HG02981 (cell line): ENCODE measurements around the gene ZNF786.
"Not testable (repeated sequence)": the region's sequence is repeated elsewhere in the genome, so short reads cannot be mapped to it uniquely, and the experiment has no call there.

Source experiments
- ATAC-seq: cut with Tn5 transposase; IDR thresholded peaks from one replicate; pipeline ENCODE4 v1.9.1; 2021; ENCODE audit warnings: mild to moderate bottlenecking, moderate library complexity; ENCODE audit not compliant: unreplicated experiment

ZNF786 gene

DNA sequence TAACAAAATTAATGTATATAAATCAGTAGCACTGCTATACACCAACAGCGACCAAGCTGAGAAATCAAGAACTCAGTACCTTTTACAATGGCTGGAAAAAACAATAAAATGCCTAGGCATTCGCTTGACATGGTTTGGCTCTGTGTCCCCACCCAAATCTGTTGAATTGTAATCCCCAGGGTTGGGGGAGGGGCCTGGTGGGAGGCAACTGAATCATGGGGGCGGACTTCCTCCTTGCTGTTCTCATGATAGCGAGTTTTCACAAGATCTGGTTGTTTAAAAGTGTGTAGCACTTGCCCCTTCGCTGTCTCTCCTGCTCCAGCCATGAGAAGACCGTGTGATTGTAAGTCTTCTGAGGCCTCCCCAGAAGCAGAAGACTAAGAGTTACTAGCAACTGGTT, 8.6 kb downstream of the ZNF786 start:
- no peak for ATAC-seq

DNA sequence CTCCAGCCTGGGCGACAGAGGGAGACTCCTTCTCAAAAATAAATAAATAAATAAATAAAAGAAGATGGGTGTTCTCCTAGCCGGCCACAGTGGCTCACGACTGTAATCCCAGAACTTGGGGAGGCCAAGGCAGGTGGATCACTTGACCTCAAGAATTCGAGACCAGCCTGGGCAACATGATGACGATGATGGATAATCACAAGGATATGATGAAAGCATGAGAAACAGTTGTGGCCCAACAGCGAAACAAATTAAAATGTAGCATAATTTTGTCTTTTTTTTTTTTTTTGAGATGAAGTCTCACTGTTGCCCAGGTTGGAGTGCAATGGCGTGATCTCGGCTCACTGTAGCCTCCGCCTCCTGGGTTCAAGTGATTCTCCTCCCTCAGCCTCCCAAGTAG, 12.9 kb downstream of the ZNF786 start:
- ATAC-seq, result no peak

DNA sequence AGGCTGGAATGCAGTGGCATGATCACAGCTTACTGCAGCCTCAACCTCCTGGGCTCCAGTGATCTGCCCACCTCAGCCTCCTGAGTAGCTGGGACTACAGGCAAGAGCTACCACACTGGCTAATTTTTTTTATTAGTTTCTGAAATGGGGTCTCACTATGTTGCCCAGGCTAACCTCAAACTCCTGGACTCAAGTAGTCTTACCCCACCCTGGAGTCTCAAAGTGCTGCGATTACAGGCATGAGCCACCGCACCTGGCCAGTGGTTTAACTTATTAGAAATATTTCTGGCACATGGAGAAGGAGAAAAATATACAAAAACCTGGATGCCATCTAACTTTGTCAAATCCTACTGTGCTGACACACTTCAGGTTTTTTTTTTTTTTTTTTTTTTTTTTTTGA, 15.2 kb downstream of the ZNF786 start:
- no peak for ATAC-seq

DNA sequence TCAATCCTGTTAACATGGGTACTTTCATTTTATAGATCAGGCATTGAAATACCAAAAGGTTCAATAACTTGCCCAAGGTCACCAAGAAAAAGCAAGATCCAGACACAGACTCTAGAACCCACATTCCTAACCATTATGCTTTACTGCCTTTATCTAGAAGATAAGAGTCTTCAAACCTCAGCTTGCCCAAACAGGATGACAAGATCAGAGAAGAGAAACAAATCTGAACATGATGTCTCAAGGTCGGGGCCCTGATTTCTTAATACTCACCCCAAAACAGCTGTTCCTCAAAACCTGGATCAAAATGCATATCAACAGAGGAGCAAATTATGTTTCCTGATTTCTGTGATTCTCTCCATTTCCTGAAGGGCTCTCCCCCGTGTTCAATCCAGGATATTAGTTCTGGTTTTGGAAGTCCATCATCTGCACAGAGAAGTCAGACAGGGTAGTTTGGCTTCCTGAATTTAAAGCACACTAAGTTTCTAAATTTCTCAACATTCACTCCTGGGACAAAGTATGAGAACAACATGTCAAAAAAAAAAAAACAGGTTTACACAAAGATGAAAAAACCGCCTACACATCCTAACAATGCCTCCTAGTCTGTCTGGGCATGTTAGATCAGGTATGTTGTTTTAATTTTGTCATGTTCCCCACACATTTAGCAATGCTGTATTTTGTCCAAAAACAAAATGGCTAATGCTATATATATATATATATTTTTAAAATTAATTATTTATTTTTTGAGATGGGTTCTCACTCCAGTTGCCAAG, 16.2 kb downstream of the ZNF786 start:
- no peak for ATAC-seq

DNA sequence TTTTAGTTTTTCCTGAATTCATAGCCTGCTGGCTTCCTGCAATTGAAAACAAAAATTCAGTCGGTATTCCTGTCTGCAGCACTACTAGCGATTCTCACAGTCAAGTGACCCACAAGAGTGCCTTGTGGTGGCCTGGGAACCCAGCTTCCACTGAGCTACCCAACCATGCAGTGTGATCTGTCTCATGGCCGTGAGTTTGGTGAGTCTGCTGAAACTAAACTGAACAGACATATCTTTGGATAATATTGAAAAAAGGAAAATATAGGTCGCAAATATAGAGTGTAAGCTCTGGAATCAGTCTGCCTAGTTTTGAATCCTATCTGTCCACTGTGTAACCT, 18.1 kb downstream of the ZNF786 start:
- no peak for ATAC-seq

DNA sequence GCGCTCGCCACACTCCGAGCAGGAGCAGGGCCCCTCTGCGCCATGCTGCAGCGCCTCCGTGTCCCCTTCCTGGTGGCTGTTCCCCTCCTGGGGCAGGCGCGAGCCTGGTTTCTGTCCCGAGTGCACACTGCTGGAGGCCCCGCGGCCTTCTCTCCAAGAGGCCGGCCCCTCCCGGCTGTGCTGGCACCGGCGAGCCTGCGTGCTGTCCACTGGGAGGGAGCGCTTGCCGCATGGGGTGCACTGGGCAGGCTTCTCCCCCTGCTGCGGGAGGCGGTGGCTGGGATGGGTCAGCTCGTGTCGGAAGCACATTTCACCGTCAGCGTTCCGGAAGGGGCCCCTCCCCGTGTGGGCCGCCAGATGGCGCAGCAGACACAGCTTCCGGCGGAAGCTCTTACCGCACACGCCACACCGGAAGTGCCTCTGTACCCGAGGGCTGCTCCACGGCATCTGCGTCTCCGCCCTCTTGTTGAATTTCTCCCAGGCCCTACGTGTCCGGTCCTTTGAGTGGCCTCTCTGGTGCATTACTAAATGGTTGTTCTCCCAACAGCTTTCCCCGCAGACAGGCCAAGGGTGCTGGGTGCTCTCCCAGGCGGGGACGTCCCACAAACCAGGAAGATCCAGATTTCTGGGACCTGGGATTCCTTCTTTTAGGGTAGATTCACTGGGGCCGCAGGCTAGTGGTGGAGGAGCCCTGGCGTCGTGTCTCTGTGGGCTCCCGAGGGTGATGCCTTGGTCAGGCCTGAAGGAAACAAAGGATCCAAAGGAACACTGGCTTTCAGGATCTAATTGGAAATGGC, 18.7 kb downstream of the ZNF786 start:
- no peak for ATAC-seq

DNA sequence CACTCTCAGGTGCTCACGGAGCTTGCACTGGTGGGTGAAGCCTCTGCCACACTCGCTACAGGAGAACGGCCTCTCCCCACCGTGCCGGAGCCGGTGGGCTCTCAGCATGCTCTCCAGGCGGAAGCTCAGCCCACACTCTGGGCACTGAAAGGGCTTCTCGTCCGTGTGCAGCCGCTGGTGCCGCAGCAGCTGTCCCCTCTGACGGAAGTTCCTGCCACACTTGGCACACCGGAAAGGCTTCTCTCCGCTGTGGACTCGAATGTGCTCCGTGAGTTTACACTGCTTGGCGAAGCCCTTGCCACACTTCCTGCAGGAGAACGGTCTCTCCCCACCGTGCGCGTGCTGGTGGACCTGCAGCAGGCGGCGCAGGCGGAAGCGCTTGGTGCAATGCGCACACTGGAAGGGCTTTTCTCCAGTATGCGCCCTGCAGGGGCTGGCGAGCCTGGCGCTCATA, 19.3 kb downstream of the ZNF786 start:
- no peak for ATAC-seq

DNA sequence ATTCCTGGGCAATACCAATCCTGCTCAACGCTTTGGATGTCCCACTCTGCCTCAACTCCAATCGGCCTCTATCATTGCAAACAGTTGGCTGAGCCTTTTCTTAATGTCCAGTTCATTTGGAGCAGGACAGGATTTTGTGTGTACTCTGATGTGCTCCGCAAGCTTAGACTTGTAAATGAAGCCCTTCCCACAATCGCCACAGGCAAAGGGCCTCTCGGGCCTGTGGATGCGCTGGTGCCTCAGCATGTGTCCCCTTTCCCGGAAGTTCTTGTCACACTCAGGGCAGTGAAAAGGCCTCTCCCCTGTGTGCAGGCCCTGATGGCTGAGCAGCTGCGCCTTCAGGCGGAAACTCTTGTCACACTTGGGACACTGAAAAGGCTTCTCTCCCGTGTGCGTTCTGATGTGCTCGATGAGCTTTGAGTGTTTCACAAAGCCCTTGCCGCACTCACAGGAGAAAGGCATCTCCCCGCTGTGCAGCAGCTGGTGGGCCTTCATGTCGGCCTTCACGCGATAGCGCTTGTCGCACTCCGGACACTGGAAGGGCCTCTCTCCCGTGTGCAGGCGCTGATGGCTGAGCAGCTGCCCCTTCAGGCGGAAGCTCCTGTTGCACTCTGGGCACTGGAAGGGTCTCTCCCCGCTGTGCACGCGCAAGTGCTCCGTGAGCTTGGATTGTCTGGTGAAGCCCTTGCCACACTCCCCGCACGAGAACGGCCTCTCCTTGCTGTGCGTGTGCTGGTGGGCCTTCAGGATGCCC, 20.0 kb downstream of the ZNF786 start:
- ATAC-seq, result no peak

DNA sequence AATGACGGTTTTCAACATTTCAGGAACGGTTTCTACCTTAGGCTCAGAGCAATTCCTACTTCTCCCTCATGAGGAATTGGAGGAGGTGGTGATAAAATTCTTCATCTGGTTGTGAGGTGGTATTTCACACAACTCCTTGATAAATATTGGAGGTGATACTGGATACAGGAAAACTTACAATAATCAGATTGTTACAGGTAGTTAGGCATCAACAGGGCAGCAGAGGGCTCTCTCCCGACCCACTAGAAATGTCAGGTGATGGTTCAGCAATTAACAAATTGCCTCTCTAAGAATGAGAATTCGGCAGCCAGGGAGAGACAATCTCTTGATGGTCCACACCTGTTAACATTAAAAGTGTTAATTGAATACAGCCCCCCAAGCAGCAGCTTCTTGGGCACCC, 22.6 kb downstream of the ZNF786 start:
- no peak for ATAC-seq

DNA sequence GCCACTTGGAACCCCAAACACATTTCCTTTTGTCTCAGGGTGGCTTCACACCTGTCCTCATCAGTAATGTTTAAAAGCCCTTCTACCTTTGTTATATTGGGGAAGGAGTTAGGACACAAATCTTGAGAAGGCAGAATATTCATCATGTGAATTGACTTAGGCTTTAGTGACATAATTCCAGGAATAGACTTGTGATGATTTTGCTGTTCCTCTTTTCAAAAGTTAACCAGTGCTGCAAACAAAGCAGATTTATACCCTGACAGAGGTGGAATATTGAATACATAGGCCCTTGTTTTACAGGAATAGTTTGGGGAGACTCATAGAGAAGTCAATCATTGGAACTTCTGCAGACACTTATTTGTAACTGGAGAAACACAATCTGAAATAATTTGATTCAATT, 27.0 kb downstream of the ZNF786 start:
- ATAC-seq, result no peak

DNA sequence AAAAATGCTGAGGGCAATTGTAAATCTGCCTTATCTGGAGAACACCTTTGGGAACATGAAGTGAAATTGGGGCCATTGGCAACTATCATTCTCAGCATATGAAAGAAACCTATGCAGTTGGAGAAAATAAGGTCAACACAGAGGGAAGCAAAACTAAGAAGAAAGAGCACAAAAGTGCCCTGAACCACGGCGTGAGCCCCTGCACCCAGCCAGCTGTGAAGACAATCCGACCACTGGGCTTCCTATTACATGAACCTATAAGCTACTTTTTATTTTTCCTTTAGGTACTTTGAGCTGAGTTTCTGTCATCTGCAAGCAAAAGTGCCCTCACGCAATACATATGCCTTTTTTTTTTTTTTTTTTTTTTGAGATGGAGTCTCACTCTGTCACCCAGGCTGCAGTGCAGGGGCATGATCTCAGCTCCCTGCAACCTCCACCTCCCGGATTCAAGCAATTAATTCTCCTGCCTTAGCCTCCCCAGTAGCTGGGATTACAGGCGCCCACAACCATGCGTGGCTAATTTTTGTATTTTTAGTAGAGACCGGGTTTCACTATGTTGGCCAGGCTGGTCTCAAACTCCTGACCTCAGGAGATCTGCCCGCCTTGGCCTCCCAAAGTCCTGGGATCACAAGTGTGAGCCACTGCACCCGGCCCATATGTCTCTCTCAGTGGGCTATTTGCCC, 28.2 kb downstream of the ZNF786 start:
- ATAC-seq, result not testable (repeated sequence)

DNA sequence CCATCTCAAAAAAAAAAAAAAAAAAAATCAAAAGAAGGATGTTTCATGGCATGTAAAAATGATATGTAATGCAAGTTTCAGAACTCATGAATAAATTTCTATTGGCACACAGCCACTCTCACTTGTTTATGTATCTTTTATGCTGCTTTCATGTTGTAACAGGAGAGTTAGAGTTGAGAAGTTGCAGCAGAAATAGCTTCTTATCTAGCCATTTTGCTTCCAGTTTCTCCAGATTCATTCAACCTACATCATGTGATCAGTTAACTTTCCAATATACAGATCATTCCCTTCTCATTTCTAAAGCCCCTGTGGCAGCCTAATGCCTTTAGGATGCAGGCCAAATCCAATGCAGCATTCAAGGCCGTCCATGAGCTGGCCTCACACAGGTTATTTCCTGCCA, 30.4 kb downstream of the ZNF786 start:
- no peak for ATAC-seq

DNA sequence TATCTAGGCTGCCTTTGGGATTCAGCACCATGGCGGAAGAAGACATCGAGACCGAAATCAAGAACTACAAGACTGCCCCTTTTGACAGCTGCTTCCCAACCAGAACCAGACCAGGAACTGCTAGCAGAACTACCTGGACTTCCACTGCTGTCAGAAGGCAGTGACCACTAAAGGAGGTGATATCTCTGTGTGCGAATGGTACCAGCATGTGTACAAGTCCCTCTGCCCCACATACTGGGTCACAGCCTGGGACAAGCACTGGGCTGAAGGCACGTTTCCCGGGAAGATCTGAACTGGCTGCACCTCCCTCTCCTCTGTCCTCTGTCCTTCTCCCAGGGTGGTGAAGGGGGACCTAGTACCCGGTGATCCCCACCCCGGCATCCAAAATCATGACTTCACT, 36.6 kb downstream of the ZNF786 start:
- ATAC-seq, result no peak

DNA sequence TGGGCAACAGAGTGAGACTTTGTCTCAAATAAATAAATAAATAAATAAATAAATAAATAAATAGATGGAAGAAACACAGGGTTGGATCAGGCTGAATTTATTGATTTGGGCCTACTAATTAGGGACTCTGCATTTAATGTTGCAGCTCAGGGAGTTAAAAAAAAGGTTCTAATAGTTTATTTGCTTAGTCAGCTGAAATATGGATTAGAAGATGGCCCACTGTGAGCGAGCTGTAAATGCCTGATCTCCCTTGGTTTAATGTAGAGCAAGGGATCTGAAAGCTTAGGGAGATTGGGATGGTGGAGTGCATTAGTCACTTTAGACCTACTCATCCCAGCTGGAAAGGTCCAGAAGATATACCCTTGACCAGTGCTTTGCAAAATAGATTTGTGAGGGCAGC, 37.1 kb downstream of the ZNF786 start:
- ATAC-seq, result no peak

DNA sequence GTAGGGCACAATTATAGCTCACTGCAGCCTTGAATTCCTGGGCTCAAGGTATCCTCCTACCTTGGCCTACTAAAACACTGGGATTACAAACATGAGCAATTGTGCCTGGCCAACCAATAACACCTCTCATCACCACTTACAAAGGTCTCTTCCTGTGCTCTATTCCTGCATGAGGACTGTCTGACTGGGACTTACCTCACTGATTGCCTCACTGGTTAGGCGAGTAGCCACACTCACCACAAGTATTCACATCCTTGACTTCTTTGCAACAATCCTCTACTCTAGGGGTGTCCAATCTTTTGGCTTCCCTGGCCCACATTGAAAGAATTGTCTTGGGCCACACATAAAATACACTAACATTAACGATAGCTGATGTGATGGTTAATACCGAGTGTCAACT, 39.6 kb downstream of the ZNF786 start:
- ATAC-seq, result no peak

DNA sequence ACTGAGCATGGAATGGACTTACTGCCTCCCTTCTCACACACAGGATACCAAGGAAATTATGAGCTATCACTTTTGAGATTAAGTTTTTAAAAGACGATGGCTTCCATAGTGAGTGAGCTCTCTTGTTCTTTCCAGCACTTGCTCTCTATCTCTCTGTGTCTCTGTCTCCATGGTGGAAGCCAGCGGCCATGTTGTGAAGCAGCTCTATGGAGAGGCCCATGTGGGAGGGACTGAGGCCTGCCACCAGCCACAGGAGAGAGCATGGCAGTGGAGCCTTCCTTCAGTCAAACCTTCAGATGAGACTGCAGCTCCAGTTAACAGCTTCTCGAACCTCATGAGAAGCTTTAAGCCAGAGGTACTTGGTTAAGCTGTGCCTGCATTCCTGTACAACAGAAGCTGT, 41.7 kb downstream of the ZNF786 start:
- no peak for ATAC-seq

DNA sequence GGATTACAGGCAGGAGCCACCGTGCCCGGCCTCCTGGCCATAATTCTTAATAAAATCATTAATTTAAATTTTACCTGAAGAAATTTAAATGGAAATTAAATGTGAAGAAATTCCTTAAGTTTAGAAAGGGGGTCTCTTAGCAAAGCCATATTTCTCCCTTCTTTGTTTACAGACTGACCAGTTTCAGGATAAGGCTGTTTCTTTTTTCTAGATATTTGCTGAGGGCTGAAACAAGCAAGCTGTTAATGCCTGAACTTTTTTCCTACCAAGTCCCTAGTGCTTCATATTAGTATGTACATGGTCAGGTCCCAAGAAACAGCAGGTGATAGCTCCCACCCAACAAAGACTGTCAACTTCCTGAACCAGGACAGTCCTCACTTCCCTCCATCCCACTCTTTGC, 44.1 kb downstream of the ZNF786 start:
- ATAC-seq, result no peak

DNA sequence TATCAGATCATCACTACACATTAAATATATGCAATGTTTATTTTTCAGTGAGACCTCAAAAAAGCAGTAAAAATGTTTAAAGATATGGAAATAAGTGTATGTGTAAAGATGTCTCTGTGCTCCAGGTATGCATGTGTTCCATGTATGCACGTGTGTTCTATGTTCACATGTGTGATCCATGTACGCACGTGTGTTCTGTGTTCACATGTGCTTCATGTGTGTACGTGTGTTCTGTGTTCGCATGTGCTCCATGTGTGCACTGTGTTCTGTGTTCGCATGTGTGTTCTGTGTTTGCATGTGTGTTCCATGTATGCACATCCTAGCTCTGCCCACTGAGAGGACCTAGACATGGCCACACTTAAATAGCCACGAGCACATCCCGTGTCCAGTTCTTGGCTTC, 46.6 kb downstream of the ZNF786 start:
- no peak for ATAC-seq

DNA sequence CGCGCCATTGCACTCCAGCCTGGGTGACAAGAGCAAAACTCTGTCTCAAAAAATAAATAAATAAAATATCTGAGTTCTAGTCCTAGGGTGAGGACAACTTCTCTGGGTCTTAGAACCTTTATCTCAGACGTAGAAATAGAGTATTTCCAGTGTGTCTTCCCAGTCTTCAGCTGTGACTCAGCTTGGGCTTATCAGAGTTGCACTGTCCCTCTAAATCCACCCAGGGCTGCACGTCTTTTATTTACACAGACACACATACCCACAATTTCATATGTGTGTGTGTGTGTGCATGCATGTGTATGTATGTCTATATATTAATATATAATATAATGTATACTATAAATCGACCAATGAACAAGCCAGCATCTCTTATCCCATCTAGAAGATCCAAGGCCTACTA, 49.2 kb downstream of the ZNF786 start:
- no peak for ATAC-seq

DNA sequence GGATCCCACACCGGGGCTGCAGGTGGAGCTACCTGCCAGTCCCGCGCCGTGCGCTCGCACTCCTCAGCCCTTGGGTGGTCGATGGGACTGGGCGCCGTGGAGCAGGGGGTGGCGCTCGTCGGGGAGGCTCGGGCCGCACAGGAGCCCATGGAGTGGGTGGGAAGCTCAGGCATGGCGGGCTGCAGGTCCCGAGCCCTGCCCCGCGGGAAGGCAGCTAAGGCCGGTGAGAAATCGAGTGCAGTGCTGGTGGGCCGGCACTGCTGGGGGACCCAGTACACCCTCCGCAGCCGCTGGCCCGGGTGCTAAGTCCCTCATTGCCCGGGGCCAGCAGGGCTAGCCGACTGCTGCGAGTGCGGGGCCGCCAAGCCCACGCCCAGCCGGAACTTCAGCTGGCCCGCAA, 51.9 kb downstream of the ZNF786 start:
- ATAC-seq, result not testable (repeated sequence)

DNA sequence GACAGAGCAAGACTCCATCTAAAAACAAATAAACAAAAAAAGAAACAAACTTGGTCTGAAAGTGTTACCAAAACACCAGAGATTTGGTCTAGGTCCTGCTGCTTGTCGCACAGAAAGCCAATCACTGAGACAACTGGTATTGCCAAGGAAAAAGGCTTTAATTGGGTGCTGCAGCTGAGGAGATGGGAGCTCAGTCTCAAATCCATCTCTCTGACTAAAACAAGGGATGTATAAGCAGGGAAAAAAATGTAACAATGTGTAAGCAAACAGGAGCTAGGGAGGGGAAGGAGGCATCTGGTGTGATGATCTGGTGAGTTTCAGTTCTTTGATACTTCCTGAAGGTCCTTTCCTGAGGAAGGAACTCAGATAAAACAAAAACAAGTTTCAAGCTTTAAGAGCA, 53.8 kb downstream of the ZNF786 start:
- ATAC-seq, result no peak
